Ovary (tissue), 3 donors: ENCODE measurements around the gene ZNRF1.

ENCODE experiments used
- CTCF ChIP-seq, 3 donors: fragments of 450-650 bp in 2 of 3; fragments of 200-600 bp in 1 of 3; IDR thresholded peaks; one replicate each; pipeline versions ENCODE4 v1.5.1 to v1.8.0; 2016 to 2022; ENCODE audit warnings: antibody characterized with exemption in 3 of 3, mild to moderate bottlenecking in 1 of 3
- EP300 ChIP-seq: sonication (generic); formaldehyde crosslinking; IDR thresholded peaks from one replicate; pipeline ENCODE4 v1.6.1; 2017; ENCODE audit warnings: antibody characterized with exemption
- POLR2A ChIP-seq: fragments of 450-650 bp; IDR thresholded peaks from one replicate; pipeline ENCODE4 v1.6.1; 2017; ENCODE audit warnings: antibody characterized with exemption, mild to moderate bottlenecking, moderate library complexity
- donor health status: DM: no; HTN: no; CAD: no.

- TF ChIP-seq CTCF (IDR thresholded peaks at IDR 0.05), result no peak
- TF ChIP-seq EP300, result no peak
- TF ChIP-seq POLR2A, result no peak
Observed at GRCh38 chr16:75064403-75065148, 65.8 kb downstream of the ZNRF1 start.
